Lower leg skin (tissue), 4 donors: Measurements from ENCODE around the gene STK38L. TPM values are rescaled to one million over a fixed set of nuclear protein-coding genes. Genes with fewer than 3 reads are reported as not detected.

Experiments used
- DNase-seq, 2 donors: peaks; one replicate each; pipeline ENCODE4 v3.0.0-alpha.2; 2019; ENCODE audit warnings: low spot score in 2 of 2
- H3K4me3 ChIP-seq: fragments of 200-600 bp; sonication (generic); 2 replicates; pipeline ENCODE4 v1.5.1; 2017; ENCODE audit warnings: mild to moderate bottlenecking, low read depth; ENCODE audit not compliant: poor library complexity, severe bottlenecking
- POLR2A ChIP-seq, 2 donors: fragments of 450-650 bp; IDR thresholded peaks; one replicate each; pipeline ENCODE4 v1.6.1; 2016 to 2017; ENCODE audit warnings: antibody characterized with exemption in 2 of 2, mild to moderate bottlenecking in 1 of 2, moderate library complexity in 1 of 2
- WGBS, 2 donors: methylation state at CpG; one replicate each; pipeline ENCODE4 v1.1.5; 2018; 5-methylcytosine and 5-hydroxymethylcytosine counted together
- intact Hi-C: fragments of 100-400 bp; cut with DNase I; formaldehyde crosslinking; loops from one replicate; pipeline ENCODE4 v1.15.0; 2023; ENCODE audit warnings: low total_unique reads
- total RNA-seq, 4 donors: library from RNA; depleted of rRNA; stranded (reverse); fragments of >200 nt; gene quantifications; one replicate each; pipeline ENCODE4 v1.1.0, GENCODE V29; 2016
- TF ChIP-seq, protein P1 (sequence below), 3 donors: fragments of 450-650 bp; IDR thresholded peaks; one replicate each; pipeline ENCODE4 v1.5.1; 2016; ENCODE audit warnings: antibody characterized with exemption in 3 of 3, mild to moderate bottlenecking in 3 of 3, moderate library complexity in 2 of 3

The STK38L gene
- total RNA-seq, 4 donors from 2014 or later = 19.1 to 39.2 (median 27.1) TPM

GRCh38 chr12:27347779-27348178 is 103.7 kb downstream of the STK38L start:
- H3K4me3 ChIP-seq = no peak overlapping the region
- intact Hi-C loops = no loop called here
- TF ChIP-seq, protein P1, sequence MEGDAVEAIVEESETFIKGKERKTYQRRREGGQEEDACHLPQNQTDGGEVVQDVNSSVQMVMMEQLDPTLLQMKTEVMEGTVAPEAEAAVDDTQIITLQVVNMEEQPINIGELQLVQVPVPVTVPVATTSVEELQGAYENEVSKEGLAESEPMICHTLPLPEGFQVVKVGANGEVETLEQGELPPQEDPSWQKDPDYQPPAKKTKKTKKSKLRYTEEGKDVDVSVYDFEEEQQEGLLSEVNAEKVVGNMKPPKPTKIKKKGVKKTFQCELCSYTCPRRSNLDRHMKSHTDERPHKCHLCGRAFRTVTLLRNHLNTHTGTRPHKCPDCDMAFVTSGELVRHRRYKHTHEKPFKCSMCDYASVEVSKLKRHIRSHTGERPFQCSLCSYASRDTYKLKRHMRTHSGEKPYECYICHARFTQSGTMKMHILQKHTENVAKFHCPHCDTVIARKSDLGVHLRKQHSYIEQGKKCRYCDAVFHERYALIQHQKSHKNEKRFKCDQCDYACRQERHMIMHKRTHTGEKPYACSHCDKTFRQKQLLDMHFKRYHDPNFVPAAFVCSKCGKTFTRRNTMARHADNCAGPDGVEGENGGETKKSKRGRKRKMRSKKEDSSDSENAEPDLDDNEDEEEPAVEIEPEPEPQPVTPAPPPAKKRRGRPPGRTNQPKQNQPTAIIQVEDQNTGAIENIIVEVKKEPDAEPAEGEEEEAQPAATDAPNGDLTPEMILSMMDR (IDR thresholded peaks at IDR 0.05) = no peak
- no peak for TF ChIP-seq POLR2A (IDR thresholded peaks at IDR 0.05)
- 53 to 68% methylated on average over 2 of the region's 2 CpGs for WGBS, 2 donors
- no peak for DNase-seq

GRCh38 chr12:27351476-27351875 is 107.4 kb downstream of the STK38L start:
- no peak for DNase-seq
- no peak overlapping the region for H3K4me3 ChIP-seq
- TF ChIP-seq, protein P1 (IDR thresholded peaks at IDR 0.05) = no peak
- TF ChIP-seq POLR2A (IDR thresholded peaks at IDR 0.05) = no peak
- 88 to 95% methylated on average over 7 of the region's 7 CpGs for WGBS, 2 donors
- intact Hi-C loops = no loop called here

GRCh38 chr12:27355486-27355885 is 111.4 kb downstream of the STK38L start:
- no peak for DNase-seq
- H3K4me3 ChIP-seq = no peak overlapping the region
- 90 to 98% methylated on average over 2 of the region's 2 CpGs for WGBS, 2 donors
- TF ChIP-seq POLR2A (IDR thresholded peaks at IDR 0.05) = no peak
- TF ChIP-seq, protein P1 (IDR thresholded peaks at IDR 0.05) = no peak
- intact Hi-C loops = no loop called here

DNA sequence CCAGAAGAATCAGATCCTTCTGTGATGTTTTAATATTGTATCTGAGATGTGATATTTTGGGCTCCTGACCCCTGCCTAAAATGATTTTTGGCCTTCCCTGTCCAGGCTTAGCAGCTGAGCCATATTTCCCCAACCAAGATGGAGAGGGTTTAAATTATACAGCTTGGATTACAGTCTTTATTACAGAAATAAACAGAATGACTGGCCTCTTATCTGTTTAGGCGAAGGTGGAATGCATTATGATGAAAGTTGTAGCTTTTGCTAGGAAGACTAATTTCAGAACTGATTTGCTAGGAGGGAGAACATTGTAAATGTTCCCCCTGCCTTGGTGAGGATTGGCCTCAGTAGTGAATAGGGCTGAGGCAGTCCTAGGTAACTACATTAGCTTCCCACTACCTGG is 111.9 kb downstream of the STK38L start:
- 91 to 96% methylated on average over 1 of the region's 1 CpG for WGBS, 2 donors
- DNase-seq = no peak
- H3K4me3 ChIP-seq = no peak overlapping the region
- intact Hi-C loops = no loop called here
- TF ChIP-seq, protein P1 (IDR thresholded peaks at IDR 0.05) = no peak
- TF ChIP-seq POLR2A (IDR thresholded peaks at IDR 0.05) = no peak

GRCh38 chr12:27359578-27360340 is 115.7 kb downstream of the STK38L start:
- WGBS, 2 donors = 62 to 78% methylated on average over 3 of the region's 3 CpGs
- no peak for DNase-seq
- no peak overlapping the region for H3K4me3 ChIP-seq
- TF ChIP-seq POLR2A (IDR thresholded peaks at IDR 0.05) = no peak
- TF ChIP-seq, protein P1 (IDR thresholded peaks at IDR 0.05) = no peak
- intact Hi-C loops = no loop called here

DNA sequence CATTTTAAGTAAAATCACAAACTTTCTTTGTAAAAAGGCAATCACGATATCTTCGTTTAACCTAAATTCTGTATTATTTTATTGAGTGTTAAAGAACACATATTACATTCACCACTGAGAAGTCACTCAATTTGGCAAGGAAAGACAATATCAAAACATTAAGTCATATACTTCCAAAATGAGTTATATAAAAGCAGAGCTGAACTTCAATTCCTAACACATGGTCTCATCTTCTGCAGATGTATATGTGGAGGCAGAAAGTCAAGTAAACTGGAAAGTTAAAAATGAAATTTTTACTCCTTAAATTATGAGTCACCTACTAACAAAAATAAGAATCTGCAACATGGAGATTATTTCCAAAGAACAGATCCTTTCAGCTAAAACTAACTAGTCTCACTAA is 117.3 kb downstream of the STK38L start:
- TF ChIP-seq POLR2A (IDR thresholded peaks at IDR 0.05) = no peak
- TF ChIP-seq, protein P1 (IDR thresholded peaks at IDR 0.05) = no peak
- intact Hi-C loops = no loop called here
- no peak for DNase-seq
- WGBS, 2 donors = 89 to 94% methylated on average over 2 of the region's 2 CpGs
- H3K4me3 ChIP-seq = no peak overlapping the region
